NOMO-1 (cell line): ENCODE data around the gene GCNT2.
"Not testable (repeated sequence)": the region's sequence is repeated elsewhere in the genome, so short reads cannot be mapped to it uniquely, and the experiment has no call there.

Experiments
- DNase-seq, 2 experiments: peaks; one replicate each; lab custom pipeline; 2025; ENCODE audit not compliant: unreplicated experiment in 2 of 2; lab: John Stamatoyannopoulos, UW

Gene GCNT2

GRCh38 chr6:10577112-10577511 is 56.0 kb downstream of the GCNT2 start:
- no peak for DNase-seq

- DNase-seq = no peak
These were observed 57.6 kb downstream of the GCNT2 start for GRCh38 chr6:10578723-10579122.

GRCh38 chr6:10579803-10580202 is 58.7 kb downstream of the GCNT2 start:
- no peak for DNase-seq

DNA sequence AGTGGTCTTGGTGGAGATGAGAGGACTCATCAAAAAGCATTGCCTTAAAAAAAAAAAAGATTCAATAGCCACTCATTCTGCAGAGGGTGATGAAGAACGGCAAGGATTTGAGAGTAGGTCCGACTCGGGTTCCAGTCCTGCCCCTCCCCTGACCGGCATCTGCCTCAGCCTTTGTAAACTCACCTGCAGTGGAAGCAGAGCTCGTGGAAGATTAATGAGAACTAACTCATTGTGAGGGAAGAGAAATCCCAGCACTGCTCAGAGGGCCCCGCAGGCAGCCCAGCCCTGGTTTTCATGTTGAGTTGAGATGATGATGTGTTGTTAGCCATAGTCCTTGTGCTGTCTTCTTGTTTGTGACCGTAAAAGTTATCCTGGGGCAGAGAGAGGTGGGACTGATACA is 59.4 kb downstream of the GCNT2 start:
- no peak for DNase-seq

- not testable (repeated sequence) for DNase-seq
These were observed 60.3 kb downstream of the GCNT2 start for GRCh38 chr6:10581402-10581801.

- DNase-seq = no peak
These were observed 61.8 kb downstream of the GCNT2 start for GRCh38 chr6:10582774-10583508.

DNA sequence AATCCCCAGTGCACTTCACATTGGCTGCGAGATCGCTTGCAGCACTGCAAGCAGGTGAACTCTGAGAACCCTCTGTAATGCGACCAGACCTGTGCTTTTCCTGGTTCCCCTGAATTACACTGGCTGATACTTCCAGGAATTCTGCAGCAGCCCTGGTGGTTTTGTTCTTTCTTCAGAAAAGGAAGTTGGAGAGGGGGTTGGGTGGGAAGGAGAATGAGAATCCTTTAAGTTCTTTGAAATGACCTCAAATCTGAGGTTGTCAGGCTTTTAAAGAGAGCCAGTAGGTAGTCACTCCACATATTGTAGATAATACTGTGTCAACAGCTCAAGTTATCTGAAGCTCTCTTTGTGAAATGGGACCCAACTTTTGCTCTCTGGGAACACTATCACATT is 62.4 kb downstream of the GCNT2 start:
- DNase-seq = no peak

GRCh38 chr6:10584607-10585006 is 63.5 kb downstream of the GCNT2 start:
- DNase-seq = no peak

DNA sequence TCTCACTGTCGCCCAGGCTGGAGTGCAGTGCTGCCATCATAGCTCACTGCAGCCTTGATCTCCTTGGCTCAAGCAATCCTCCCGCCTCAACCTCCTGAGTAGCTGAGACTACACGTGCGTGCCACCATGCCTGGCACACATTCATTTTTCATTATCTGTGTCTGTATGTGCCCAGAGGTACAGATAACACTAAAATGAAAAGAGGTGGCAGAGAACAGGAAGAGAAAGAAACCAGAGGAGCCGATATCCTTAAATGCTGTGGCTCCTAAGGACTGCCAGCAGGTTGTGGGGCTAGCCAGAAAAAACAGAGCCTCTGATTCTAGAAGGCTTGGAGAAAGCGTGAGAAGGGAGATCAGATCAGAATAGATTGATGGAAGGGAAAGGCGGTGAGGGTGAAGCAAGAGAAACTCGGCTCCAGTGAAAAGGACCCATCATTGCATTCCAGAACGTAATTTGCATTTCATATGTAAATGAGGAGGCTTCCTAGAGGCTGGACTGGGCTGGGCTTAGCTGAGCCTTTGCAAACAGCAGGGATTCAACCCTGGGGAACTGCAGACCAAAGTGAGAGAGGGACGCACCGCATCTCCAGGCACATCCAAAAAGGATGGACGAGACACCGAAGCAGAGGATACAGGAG is 64.2 kb downstream of the GCNT2 start:
- no peak for DNase-seq

GRCh38 chr6:10586302-10586701 is 65.2 kb downstream of the GCNT2 start:
- DNase-seq = no peak

- no peak for DNase-seq
These were observed 66.7 kb downstream of the GCNT2 start for GRCh38 chr6:10587656-10588406.

GRCh38 chr6:10588562-10589428 is 67.6 kb downstream of the GCNT2 start:
- no peak for DNase-seq

DNA sequence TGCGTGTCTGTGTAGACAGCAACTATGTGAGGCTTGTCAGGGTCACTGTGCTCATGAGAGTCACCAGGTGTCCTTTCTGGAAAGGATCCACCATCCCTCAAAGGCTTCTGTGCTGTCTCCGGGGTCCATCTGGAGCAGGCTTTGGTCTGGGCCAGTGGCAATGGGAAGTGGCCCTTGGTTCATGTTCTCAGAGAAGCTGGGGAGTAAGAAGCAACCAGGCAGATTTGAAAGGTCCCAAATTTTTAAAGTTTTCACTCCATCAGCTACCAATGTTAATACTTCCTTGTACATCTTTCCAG is 68.2 kb downstream of the GCNT2 start:
- no peak for DNase-seq

DNA sequence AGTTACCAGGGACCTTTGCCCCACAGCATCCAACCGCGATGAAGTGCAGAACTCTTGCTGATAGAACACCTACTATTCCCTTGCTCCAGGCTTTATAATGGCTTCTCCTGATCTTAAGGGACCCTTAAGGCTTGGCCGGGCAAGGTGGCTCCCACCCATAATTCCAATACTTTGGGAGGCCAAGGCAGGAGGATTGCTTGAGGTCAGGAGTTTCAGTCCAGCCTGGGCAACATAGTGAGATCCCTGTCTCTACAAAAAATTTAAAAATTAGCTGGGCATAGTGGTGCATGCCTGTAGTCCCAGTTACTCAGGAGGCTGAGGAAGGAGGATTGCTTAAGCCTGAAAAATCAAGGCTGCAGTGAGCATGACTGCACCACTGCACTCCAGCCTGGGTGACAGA is 68.8 kb downstream of the GCNT2 start:
- no peak for DNase-seq

DNA sequence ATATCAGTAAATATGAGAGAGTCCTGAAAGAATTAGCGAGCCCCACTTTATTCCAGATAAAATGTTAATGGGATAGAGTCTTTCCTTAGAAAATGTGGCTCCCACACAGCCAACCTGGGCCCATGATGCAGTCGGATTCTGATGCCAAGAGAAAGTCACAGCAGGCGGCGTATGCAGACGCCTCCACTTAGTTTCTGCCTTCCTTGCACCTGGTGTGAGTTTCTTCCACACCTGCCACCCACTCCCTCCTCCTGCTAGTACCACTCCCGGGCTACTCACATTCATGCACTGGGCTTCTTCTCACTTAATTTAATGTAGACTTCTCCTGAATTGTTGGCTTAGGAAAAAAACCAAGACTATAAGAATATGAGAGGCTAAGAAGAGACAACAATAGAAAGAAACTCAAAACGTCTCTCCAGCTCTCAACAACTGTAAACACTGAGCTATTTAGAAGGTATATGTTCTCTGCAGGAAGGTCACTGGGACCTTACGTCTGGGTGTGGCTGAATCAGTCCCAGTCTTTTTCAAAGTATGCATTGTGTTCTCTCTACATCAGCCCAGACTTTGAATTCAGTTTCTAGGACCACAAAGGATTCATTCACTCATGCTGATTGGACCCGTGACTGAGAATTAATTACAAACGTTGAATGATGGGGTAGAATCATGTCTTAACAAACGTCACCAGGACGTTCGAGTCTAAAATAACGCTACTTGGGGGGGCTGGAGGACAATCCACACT is 70.4 kb downstream of the GCNT2 start:
- no peak for DNase-seq

DNA sequence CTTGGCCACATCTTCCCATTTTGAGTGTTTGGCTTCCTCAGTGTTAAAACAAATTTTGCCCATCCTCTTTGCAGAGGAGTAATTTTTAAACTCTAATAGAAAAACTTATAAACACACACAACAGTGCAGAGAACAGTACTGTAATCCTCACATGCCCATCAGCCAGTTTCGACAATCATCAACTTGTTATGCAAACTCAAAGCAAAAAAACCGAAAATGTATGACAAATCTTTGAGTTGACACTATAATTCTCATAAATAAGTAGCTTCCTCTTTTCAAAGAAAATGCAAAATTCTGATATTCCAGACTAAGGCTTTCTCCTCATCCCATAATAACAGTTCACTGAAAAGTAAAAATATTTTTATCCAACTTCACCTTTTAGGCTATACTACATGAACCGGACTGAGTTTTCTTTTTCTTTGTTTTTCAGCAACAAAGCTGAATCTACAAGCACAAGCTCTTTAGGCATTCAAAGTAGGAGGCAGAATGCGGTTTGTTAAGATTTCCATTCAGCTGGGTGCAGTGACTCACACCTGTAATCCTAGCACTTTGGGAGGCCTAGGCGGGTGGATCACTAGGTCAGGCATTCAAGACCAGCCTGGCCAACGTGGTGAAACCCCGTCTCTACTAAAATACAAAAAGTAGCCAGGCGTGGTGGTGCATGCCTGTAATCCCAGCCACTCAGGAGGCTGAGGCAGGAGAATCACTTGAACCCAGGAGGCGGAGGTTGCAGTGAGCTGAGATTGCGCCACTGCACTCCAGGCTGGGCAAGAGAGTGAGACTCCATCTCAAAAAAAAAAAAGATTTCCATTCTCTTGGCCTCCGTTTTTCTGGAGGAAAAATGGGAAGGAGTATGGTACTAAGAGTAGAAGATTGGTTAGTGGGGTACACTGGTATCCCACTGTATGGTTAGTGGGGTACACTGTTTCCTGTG is 74.8 kb downstream of the GCNT2 start:
- peak; percentile 68 to 90 for DNase-seq

- no peak for DNase-seq
These were observed 76.4 kb downstream of the GCNT2 start for GRCh38 chr6:10597499-10598001.

- DNase-seq = peak; percentile 69 to 92
These were observed 77.2 kb downstream of the GCNT2 start for GRCh38 chr6:10598084-10598960.
